SU-DHL-6 (cell line): ENCODE measurements around the gene MXD4.

Experiments used
- EZH2phosphoT487 ChIP-seq: fragments of 200-600 bp; sonication (generic), shearing (Covaris generic); conservative IDR thresholded peaks from 2 replicates; pipeline ENCODE4 v1.6.1; 2018; ENCODE audit warnings: mild to moderate bottlenecking, antibody characterized with exemption, low read length, moderate library complexity, mixed read lengths
- TF ChIP-seq, protein P1 (sequence below): fragments of 200-600 bp; sonication (generic); IDR thresholded peaks from one replicate; pipeline ENCODE4 v1.5.1; 2017; ENCODE audit warnings: antibody characterized with exemption, mild to moderate bottlenecking, low read length, moderate library complexity; ENCODE audit not compliant: insufficient read depth, poor library complexity, severe bottlenecking

GRCh38 chr4:2301806-2302205 is 39.9 kb upstream of the MXD4 start:
- TF ChIP-seq, protein P1, sequence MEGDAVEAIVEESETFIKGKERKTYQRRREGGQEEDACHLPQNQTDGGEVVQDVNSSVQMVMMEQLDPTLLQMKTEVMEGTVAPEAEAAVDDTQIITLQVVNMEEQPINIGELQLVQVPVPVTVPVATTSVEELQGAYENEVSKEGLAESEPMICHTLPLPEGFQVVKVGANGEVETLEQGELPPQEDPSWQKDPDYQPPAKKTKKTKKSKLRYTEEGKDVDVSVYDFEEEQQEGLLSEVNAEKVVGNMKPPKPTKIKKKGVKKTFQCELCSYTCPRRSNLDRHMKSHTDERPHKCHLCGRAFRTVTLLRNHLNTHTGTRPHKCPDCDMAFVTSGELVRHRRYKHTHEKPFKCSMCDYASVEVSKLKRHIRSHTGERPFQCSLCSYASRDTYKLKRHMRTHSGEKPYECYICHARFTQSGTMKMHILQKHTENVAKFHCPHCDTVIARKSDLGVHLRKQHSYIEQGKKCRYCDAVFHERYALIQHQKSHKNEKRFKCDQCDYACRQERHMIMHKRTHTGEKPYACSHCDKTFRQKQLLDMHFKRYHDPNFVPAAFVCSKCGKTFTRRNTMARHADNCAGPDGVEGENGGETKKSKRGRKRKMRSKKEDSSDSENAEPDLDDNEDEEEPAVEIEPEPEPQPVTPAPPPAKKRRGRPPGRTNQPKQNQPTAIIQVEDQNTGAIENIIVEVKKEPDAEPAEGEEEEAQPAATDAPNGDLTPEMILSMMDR, result no peak
- TF ChIP-seq EZH2phosphoT487, result no peak
